AG10803 (cell line): ENCODE measurements around the gene APOA5.
"Not testable (repeated sequence)": the region's sequence is repeated elsewhere in the genome, so short reads cannot be mapped to it uniquely, and the experiment has no call there.

Experiments used
- DNase-seq: peaks from one replicate; pipeline ENCODE4 v3.0.0; 2010; ENCODE audit warnings: low read depth
- H3K4me3 ChIP-seq: 2 replicates; pipeline ENCODE4 v1.5.1; 2011; ENCODE audit warnings: mild to moderate bottlenecking, low read length, control low read depth
- CTCF ChIP-seq: conservative IDR thresholded peaks from 2 replicates; pipeline ENCODE4 v1.5.1; 2011; ENCODE audit warnings: mild to moderate bottlenecking, low read length, control low read depth, inconsistent platforms

Gene APOA5

GRCh38 chr11:116808262-116809175, 16.8 kb upstream of the APOA5 start:
- DNase-seq, result peak; percentile 47

GRCh38 chr11:116807601-116808261, 16.1 kb upstream of the APOA5 start:
- no peak for TF ChIP-seq CTCF
- no peak for DNase-seq
- H3K4me3 ChIP-seq, result no peak overlapping the region

More at GRCh38 chr11:116808262-116809175, 16.8 kb upstream of the APOA5 start:
- no peak overlapping the region for H3K4me3 ChIP-seq
- no peak for TF ChIP-seq CTCF

- no peak overlapping the region for H3K4me3 ChIP-seq
- TF ChIP-seq CTCF, result no peak
- no peak for DNase-seq
Observed at GRCh38 chr11:116804001-116804400, 12.3 kb upstream of the APOA5 start.

- not testable (repeated sequence) for H3K4me3 ChIP-seq, DNase-seq
Observed at GRCh38 chr11:116801662-116802061, 10.0 kb upstream of the APOA5 start.

- no peak overlapping the region for H3K4me3 ChIP-seq
- DNase-seq, result no peak
- TF ChIP-seq CTCF, result no peak
Observed at GRCh38 chr11:116800610-116801009, 8.9 kb upstream of the APOA5 start.

DNA sequence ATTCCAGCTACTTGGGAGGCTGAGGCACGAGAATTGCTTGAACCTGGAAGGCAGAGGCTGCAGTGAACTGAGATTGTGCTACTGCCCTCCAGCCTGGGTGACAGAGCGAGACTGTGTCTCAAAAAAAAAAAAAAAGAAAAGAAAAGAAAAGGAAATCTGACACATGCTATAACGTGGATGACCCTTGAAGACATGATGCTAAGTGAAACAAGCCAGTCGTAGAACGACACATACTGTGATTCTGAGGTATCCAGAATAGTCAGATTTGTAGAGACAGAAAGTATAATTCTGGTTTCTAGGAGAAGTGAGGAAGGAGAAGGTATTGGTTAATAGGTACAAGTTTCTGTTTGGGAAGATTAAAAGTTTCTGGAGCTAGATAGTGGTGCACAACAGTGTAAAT, 6.7 kb upstream of the APOA5 start:
- no peak overlapping the region for H3K4me3 ChIP-seq
- no peak for DNase-seq
- no peak for TF ChIP-seq CTCF

GRCh38 chr11:116797816-116798215, 6.1 kb upstream of the APOA5 start:
- H3K4me3 ChIP-seq, result no peak overlapping the region
- DNase-seq, result no peak
- TF ChIP-seq CTCF, result no peak
